Mesenteric fat pad (tissue), 1 donor: Measurements from ENCODE around the gene HTT. TPM values are rescaled to one million over a fixed set of nuclear protein-coding genes. Genes with fewer than 3 reads are reported as not detected.

Experiments used
- DNase-seq: peaks from one replicate; pipeline ENCODE4 v3.0.0-alpha.2; 2020; ENCODE audit warnings: low spot score
- total RNA-seq: library from RNA; stranded (reverse); fragmentation: NEBNext Ultra II Directional; extraction: Animal tissue kit (Norgen Biotek cat#: 25700); gene quantifications from one replicate; pipeline ENCODE4 v1.2.1, GENCODE V29; 2021
- donor health status: DM: yes; HTN: yes; CAD: no.

Gene HTT
- total RNA-seq, 1 donor from 2014 or later, result 56.5 TPM

GRCh38 chr4:3247399-3248177, 173.1 kb downstream of the HTT start:
- no peak for DNase-seq

- no peak for DNase-seq
Observed at GRCh38 chr4:3248178-3248480, 173.6 kb downstream of the HTT start.

DNA sequence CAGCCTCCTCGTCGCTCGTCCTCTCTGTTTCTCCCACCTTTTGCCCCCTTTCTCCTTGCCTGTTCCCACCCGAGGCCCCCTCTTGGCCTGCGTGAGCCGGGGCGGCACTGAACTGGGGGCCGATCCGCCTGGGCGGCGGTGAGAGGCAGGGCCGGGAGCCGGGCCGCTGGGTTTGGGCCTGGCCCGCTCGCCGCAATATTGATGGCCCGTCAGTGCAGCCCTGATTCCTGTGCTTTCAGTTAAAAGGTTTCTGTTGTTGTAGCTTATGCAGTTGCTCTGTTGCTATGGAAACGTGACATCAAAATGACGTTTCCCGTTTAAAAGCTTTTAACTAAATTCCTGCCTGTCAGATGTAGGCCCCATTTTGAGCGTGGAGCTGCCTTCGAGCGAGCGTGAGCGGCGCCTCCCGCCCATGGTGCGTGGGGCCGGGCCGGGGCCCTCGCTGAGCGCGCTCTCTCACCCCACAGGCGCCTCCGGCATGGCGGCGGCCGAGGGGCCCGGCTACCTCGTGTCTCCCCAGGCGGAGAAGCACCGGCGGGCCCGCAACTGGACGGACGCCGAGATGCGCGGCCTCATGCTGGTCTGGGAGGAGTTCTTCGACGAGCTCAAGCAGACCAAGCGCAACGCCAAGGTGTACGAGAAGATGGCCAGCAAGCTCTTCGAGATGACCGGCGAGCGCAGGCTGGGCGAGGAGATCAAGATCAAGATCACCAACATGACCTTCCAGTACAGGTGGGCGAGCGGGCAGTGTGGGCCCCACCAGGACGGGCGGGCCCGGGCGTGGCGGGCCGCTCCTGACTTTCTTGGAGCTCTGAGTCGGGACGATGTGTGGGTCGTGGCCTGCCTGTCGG, 174.6 kb downstream of the HTT start, which contains the start of gene MSANTD1:
TSS of gene MSANTD1 (plus strand) at position 349 of the 851 bp plus-strand sequence. CDS start at position 413, 64 bp downstream.
- DNase-seq, result no peak

DNA sequence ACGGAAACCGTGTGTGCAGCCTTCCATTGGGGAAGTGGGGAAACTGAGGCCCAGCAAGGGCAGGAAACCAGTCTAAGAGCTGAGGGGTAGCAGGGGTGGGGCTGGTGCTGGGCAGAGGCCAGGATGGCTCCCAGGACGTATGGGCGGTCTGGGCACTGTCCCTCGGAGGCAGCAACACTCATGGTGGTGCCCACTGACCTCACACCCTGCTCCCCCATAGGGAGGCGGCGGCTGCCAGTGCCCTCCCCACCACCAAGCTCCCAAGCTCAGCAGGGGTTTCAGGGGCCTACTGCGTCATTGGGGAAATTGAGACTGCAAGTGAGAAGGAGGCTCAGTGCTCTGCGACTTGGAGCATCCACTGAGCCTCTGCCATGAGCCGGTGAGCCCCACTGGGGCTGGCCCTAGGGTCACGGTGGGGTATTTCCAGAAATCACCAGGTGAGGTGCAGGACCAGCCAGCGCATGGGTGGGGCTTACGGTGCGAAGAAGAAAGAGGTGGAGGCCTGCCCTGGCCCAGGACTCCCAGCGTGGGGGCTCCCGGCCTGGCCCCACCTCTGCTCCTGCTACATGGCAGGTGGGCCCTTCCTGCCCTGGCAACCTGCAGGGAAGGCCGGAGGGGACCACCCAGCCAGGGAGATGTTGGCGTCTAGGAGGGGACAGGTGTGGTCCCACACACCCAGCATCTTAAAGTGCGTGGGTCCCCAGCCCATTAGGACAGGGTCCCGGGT, 175.4 kb downstream of the HTT start:
- no peak for DNase-seq

- DNase-seq, result no peak
Observed at GRCh38 chr4:3250438-3250955, 176.0 kb downstream of the HTT start.

GRCh38 chr4:3250956-3251690, 176.6 kb downstream of the HTT start:
- no peak for DNase-seq

GRCh38 chr4:3251691-3252479, 177.4 kb downstream of the HTT start:
- DNase-seq, result peak; percentile 76

- no peak for DNase-seq
Observed at GRCh38 chr4:3252480-3252828, 178.0 kb downstream of the HTT start.

- DNase-seq, result peak; percentile 78
Observed at GRCh38 chr4:3252831-3253641, 178.6 kb downstream of the HTT start.

DNA sequence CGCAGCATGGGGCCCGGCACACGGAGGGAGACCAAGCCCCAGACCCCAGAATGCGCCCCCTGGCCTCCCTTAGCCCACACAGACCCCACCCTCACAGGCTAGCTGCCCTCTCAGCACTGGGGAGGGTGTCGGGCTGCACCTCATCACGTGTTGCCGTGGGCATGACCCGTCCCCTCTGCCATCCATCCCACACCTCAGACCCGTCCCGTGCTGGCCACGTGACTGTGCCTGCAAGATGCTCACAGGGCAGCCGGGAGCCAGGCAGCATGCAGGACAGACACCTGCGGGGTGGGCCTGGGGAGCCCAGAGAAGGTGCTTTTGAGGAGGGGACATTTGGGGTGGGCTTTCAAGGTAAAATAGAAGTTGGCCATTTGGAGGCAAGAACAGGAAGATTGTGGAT, 179.3 kb downstream of the HTT start:
- DNase-seq, result peak; percentile 47

DNA sequence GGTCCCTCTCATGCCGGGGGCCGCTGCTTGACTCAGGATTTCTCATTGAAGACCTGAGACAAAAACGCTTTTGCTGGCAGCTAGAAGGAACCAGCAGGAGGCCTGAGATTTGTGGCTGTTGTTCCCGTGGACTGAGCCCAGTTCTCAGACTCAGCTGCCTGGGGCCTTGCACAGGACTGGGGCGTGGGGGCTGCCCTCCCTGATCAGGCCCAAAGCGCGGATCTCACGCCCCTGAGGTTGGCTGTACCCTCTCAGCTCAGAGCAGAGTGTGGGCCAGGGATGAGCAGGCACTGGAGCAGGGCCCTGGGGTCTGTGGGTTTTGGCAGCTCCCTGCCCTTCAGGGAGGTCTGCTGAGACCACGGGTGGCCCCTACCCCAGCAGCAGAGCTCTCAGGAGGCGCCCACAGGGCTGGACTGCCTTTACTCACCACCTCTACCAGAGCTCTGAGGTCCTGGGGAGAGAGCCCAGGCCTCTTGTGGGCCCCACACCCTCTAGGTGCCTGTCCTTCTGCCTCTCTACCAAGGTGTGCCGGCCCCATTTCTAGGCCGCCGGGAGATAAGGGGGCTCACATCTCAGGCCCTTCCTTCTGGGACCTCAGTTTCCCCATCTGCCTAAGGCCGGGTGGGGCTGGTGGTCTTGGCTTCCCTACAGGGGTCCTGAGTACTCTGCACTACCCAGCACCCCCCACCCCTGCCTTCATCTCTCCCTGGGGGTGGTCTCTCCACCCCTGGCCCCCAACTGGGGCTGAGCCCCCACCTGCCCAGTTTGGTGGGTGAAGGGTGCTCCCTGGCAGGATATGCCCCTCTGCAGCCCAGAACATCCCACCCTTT, 180.0 kb downstream of the HTT start:
- DNase-seq, result peak; percentile 89

DNA sequence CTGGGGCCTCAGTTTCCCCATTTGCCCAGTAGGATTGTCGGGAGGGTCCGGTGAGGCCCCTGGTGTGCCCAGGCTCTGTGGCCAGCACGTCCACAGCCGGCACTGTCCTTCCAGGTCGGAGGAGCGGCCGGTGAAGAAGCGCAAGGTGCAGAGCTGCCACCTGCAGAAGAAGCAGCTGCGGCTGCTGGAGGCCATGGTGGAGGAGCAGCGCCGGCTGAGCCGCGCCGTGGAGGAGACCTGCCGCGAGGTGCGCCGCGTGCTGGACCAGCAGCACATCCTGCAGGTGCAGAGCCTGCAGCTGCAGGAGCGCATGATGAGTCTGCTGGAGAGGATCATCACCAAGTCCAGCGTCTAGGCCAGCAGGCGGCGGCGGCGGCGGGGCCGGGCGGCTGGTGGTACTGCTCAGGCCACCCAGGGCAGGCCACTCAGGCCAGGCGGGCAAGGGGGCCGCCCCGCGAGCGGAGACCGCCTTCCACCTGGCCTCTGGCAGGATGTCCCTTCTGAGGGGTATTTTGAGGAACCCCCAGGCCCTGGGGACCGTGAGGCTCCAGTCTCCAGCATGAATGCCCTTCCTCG, 181.2 kb downstream of the HTT start:
- peak; percentile 72 for DNase-seq

DNA sequence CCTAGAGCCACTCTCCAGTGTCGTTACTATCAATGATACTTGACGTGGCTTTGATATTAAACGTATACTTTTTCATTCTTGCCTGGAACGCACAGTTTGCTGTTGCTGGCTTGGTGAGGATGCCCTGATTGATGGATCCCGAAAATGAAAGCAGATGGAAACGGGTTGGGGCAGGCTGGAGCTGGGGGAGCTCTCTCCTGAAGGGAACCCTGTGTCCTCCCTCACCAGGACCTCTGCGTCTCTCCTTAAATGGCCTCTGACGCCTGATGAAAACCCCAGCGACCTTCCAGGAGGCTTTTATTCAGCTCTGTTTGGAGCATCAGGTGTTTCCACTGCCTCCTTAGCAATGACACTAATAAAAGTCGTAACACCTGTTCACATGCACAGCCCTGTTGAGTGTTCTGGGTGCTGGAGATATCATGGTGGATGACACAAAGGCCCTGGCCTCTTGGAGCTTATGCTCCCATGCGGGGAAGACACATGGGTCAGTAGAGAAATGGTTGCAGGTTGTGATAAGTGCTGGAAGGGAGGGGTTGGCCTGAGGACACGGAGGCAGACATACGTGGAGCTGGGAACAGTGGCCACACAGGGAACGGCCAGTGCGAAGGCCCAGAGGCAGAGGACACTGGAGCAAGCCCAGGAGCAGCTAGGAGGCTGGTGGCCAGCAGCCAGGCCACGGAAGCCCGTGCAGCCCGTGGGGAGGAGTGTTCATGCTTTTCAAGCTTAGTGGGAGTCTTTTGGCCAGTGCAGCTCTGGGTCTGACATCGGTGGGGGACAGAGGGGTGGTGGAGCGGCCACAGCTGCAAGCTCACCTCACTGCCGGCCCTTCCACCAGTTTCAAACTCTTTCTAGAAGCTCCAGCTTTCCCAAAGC, 182.0 kb downstream of the HTT start:
- peak; percentile 72 for DNase-seq

- DNase-seq, result peak; percentile 84
Observed at GRCh38 chr4:3257103-3257555, 182.6 kb downstream of the HTT start.

DNA sequence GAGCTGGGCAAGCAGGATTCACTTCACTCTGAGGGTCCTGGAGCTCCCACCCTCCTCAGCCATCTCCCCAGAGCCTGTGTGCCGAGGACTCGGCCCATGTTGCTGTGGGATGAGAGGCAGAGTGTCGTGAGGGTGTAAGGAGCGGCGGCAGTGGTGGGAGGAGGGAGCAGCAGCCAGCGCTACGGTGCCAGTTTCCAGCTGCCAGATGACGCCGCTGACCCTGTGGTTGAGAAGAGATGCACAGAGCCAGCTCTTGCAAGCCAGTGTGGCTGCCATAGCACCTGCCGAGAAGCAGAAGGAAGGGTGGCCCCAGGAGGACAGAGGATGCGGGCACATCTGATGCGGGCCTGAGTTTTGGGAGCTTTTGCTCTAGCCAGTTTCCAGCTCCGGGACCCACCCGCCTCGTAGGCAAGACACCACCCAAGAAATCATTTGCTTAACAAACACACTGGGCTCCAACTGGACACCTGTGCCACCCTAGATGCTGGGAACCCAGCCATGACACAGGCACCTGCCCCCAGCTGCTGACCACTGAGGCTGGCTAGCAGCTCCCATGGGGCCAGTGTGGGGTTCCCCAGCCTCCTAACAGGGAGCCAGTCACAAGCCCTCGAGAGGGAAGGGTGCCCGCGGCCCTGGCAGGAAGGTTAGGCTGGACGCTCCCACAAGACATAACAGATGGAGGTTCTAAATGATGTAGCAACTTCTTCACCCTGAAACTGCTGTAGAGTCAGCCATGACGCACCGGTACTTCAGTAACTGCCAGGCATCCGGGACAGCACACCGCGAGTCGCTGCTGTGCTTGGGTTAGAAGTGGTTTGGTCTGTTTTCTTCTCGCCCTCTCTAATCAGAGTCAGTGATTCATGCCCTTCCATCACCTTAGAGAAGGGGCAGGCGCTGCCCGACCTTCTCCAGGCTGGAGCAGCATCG, 183.3 kb downstream of the HTT start:
- peak; percentile 87 for DNase-seq
